ENCODE measurements around the gene DPP3.
"Not testable (repeated sequence)": the region's sequence is repeated elsewhere in the genome, so short reads cannot be mapped to it uniquely, and the experiment has no call there.

Gene DPP3, protein sequence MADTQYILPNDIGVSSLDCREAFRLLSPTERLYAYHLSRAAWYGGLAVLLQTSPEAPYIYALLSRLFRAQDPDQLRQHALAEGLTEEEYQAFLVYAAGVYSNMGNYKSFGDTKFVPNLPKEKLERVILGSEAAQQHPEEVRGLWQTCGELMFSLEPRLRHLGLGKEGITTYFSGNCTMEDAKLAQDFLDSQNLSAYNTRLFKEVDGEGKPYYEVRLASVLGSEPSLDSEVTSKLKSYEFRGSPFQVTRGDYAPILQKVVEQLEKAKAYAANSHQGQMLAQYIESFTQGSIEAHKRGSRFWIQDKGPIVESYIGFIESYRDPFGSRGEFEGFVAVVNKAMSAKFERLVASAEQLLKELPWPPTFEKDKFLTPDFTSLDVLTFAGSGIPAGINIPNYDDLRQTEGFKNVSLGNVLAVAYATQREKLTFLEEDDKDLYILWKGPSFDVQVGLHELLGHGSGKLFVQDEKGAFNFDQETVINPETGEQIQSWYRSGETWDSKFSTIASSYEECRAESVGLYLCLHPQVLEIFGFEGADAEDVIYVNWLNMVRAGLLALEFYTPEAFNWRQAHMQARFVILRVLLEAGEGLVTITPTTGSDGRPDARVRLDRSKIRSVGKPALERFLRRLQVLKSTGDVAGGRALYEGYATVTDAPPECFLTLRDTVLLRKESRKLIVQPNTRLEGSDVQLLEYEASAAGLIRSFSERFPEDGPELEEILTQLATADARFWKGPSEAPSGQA

DNA sequence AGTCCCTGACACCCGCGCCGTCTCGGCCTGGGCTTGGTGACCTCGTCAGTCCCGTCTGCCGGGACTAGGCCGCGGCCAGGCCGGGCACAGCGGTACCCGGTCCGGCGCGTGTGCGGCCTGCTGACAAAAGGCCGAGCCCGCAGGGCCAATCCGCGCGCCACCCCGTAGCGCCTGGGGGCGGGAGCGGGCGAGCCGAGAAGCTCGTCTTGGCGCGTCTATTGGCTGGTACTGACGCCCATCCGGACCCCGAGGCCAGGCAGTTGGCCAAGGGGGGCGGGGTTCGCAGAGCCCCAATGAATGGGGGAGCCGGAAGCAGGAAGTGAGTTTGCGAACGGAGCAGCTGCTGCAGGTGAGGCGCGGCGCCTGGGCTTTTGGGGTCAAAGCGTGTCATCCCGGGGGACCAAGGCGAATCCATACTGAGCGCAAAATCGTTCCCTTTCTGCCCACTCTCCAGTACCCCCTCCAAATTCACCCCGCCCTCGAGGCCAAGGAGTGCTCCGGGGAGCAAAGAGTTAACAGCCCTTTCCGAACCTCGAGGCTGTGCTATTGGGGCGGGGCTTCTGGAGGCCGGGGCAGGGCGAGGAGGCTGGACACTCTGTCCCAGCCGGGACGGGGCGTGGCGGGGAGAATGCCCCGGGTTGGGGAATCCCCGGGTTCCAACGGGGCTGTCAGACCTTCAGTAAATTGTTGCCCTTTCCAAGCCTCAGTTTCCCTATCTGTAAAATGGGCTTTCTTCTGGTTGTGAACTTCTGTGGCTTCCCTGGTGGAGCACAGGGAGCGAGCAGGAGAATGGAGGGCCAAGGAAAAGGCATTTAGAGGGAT is at the start of gene DPP3:
Gene DPP3, plus strand, starts transcription at position 318 of the 822 bp plus-strand sequence. CDS start 1,767 bp downstream, outside the sequence.
- DNase-seq, result peak; percentile 93

DNA sequence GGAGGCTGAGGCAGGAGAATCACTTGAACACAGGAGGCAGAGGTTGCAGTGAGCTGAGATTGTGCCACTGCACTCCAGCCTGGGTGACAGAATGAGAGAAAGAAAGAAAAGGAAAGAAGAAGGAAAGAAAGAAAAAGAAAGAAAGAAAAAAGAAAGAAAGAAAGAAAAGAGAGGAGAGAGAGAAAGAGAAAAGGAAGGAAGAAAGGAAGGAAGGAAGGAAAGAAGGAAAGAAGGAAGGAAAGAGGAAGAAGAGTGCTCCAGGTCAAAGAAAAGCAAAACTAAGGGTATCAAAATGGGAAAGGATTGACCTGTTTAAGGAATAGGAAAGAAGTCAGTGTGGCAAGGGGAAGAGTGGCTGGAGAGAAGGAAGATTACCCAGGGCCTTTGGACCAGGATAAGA is 48.9 kb upstream of the DPP3 start:
- DNase-seq, result not testable (repeated sequence)

GRCh38 chr11:66431871-66432329 is 48.3 kb upstream of the DPP3 start:
- not testable (repeated sequence) for DNase-seq

DNA sequence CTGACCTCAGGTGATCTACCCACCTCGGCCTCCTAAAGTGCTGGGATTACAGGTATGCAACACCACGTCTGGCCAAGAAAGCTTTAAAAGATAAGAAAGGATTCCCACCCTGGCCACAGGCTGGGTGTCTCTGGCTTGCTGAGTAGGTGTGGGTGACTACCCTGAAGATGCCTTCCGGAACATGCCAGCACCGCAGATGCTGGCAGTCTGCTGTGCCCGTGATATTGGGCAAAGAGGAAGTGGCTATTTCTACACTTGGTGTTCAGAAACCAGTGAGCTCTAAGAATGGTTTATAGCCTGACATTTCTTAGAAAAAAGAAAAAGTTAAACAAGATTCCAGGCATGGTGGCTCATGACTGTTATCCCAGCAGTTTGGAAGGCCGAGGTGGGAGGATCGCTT is 47.6 kb upstream of the DPP3 start:
- DNase-seq, result no peak

GRCh38 chr11:66437979-66438503 is 42.2 kb upstream of the DPP3 start:
- no peak for DNase-seq

- peak; percentile 92 for DNase-seq
Observed at GRCh38 chr11:66438504-66439466, 41.4 kb upstream of the DPP3 start, which contains the start of gene MRPL11. Gene MRPL11, minus strand, starts transcription at chr11:66438848. Its CDS starts 94 bp downstream, at chr11:66438754.

GRCh38 chr11:66440101-66440939 is 39.9 kb upstream of the DPP3 start:
- DNase-seq, result not testable (repeated sequence)

DNA sequence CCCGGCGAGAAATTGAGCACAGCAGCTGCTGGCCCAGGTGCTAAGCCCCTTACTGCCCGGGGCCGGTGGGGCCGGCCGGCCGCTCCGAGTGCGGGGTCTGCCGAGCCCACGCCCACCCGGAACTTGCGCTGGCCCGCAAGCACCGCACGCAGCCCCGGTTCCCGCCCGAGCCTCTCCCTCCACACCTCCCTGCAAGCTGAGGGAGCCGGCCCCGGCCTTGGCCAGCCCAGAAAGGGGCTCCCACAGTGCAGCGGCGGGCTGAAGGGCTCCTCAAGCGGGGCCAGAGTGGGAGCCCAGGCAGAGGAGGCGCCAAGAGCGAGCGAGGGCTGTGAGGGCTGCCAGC is 39.3 kb upstream of the DPP3 start:
- not testable (repeated sequence) for DNase-seq

GRCh38 chr11:66443602-66444001 is 36.6 kb upstream of the DPP3 start:
- no peak for DNase-seq

GRCh38 chr11:66447012-66447411 is 33.2 kb upstream of the DPP3 start:
- no peak for DNase-seq

DNA sequence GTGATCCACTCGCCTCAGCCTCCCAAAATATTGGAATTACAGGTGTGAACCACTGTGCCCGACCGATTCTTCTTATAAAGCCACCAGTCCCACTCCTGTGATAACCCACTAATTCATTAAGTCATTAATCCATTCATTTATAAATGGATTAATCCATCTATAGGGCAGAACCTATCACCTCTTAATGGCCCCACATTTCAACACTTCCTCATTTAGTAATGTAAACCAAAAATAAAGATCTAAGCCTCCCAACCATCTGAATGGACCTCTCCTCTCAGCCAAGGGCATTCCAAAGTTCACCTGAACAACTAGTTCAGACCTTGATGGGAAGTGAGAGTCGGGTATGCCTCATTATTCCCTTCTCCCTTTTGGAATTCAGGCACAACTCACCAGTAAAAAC is 31.7 kb upstream of the DPP3 start:
- DNase-seq, result no peak

DNA sequence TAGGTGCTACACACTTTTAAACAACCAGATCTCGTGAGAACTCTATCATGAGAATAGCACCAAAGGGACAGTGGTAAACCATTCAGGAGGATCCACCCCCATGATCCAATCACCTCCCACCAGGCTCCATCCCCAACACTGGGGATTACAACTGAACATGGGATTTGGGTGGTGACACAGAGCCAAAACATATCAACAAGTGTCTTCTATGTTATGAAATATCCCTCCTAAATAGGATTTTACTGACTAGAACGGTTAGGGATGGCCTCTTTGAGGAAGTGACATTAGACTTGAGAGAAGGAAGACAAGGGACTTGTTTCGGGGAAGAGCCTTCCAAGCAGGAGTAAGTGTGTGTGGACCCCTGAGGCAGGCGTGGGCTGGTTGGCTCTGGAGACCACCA is 29.7 kb upstream of the DPP3 start:
- no peak for DNase-seq

GRCh38 chr11:66451663-66452062 is 28.6 kb upstream of the DPP3 start:
- DNase-seq, result no peak

- DNase-seq, result no peak
Observed at GRCh38 chr11:66454247-66454646, 26.0 kb upstream of the DPP3 start.

DNA sequence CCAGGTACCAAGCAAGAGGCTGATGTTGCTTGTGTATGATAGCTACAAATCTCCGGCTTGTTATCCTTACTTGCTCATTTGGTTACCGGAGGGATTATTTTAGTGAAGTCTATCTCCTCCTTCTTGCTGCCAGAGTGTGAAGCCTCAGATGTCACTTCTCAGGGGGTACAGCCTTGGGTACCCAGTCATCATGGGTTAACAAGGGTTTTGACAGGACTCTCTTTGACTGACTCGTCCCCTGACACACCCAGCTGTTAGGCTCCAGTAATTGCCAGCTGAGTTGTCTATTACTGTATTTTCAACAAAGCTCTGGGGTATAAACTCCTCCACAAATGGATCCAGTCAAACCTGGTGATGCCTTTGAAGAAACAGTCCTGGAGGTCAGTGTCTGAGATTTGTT is 25.4 kb upstream of the DPP3 start:
- DNase-seq, result no peak

DNA sequence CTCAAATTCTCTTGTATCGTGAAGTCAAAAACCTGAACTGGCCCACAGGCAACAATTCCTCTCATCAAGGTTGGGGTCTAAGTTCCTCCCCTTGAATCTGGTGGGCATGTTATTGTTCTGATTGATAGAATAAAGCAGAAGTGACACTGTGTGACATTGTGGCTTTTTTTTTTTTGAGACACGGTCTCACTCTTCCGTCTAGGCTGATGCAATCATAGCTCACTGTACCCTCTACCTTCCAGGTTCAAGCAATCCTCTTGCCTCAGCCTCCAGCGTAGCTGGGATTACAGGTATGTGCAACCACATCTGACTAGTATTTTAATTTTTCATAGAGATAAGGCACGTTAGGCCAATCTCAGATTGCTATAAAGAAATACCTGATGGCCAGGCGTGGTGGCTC is 22.4 kb upstream of the DPP3 start:
- DNase-seq, result no peak

- DNase-seq, result no peak
Observed at GRCh38 chr11:66459138-66459778, 21.0 kb upstream of the DPP3 start.

- DNase-seq, result no peak
Observed at GRCh38 chr11:66462010-66462409, 18.2 kb upstream of the DPP3 start.

DNA sequence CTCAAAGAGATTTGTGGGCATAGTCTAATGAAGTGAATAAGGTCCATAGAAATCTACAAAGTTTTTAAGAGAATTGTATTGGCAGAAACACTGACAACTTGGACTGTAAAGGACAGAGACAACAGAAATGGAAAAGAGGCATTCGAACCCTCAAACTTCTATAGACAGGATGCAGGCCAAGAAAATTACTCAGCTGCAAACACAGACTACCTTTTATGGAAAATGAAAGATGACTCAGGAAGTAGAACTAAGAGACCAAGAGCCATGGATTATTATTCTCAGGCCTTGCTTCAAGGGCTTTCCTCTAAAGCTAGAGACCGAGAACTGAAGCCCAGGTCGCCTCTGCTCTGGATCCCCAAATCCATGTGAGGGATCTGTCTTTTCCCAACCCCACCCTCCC is 17.3 kb upstream of the DPP3 start:
- DNase-seq, result no peak

DNA sequence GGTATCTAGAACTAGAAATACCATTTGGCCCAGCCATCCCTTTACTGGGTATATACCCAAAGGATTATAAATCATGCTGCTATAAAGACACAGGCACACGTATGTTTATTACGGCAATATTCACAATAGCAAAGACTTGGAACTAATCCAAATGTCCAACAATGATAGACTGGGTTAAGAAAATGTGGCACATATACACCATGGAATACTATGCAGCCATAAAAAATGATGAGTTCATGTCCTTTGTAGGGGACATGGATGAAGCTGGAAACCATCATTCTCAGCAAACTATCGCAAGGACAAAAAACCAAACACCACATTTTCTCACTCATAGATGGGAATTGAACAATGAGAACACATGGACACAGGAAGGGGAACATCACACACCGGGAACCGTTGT is 16.1 kb upstream of the DPP3 start:
- not testable (repeated sequence) for DNase-seq

Data from NCI-H446 treated with DMSO at 0.1 percent for 48 hours (cell line).